ENCODE results near the gene CPNE4.

The CPNE4 gene

DNA sequence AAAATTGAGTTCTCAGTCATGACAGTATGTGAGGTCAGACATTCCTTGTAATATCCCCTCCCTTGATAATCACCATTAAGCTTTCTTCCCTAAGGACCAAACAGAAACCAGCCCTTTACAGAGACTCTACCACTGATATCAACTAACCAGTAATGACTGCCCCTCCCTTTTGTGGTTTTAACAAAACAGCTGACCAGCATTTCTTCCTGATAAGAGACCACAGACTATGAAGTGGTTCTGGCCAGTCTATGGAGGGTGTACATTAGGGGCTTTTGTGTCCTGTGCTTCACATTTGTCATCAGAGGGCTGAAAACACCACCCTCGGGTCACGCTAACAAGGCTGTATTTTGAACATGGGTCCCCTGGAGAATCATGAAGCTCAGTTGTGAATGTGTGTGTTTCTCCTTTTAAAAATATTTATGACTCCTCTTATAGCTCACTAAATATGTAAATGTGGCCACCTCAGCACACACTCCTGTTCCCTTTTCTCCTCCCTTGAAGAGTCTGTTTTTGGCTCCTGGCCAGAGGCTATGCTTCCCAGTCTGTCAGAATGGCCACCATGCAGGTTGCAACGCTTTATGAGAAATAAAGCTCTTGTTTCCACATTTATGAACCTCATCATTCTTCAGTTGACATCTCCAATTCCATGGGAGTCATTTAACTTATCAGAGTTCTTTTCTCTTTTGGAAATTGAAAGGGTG is 239.3 kb downstream of the CPNE4 start:
- no peak for DNase-seq

DNA sequence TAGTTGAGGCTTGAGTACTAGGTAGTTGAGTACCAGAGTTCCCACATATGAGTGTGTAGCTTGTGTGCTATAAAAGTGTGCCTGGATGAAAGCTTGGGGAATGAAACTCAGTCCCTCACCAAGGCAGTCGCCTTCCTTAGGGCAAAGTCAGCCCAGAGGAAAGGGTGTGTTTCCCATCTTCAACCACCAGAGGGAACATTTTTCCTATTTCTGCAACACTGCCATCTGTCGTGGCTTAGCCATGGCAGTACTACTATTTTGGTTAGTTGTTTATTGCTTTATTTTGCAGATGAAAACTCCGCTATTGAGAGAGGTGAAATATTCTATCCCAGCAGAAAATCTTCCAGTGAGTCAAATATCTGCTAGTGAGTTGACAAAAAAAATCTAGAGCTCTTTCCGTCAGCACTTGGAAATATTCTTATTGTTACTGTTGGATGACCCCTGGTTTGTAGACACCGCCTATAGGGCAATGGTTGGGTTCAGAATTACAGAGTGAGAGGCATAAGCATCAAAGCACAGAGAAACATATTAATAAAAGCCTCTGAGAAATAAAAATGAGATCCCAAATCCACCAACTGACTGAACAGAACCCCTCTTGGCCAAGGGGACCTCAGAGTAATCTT is 239.9 kb downstream of the CPNE4 start:
- no peak for DNase-seq

DNA sequence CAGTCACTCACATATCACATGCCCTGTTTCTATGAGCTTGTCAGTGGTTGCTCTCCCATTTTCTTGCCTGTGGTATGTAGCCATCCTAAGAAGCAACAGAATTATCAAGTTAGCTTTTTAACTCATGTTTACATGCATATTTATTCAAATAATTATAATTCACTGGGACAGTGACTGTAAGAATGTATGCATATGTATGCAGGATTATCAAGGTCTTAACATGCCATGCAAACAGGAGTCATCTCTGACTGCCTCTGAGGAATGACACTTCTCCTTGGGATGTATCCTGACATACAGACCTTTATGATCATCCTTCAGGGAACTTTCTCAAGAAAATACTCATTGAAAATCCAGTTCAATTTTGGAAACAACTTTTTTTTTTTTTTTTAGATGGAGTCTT is 240.9 kb downstream of the CPNE4 start:
- no peak for DNase-seq

DNA sequence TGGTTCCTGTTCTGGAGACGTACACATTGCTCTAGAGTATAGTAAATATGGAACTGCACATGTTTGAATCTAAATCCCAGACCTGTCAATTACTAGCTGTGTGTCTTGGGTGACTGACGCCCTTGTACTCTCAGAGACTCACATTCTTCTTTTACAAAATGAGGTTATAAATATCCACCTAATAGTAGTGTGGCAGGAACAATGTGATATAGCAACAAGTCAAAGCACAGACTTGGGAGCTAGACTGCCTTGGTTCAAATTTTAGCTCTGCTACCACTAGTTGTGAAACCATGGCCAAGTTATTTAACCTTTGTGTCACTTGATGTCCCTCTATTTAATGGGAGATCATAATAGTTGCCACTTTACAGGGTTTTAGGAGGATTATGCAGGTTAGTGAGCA is 245.6 kb downstream of the CPNE4 start:
- DNase-seq: no peak

DNA sequence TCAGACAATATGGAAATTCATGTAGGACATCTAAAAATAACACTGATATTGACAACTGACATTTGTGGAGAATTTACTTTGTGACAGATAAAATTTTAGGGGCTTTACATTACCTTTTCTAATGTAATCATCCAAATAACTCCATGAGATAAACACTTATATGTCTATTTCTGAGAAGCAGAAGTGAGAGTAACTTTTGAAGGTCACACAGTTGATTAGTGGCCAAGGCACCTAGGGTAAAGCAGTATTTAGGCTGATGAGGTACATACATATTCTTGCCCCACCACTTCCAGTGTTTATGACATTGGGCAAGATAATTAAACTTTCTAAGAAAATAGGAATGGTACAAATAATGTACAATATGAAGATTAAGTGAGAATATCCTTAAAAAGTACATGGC is 248.4 kb downstream of the CPNE4 start:
- no peak for DNase-seq

DNA sequence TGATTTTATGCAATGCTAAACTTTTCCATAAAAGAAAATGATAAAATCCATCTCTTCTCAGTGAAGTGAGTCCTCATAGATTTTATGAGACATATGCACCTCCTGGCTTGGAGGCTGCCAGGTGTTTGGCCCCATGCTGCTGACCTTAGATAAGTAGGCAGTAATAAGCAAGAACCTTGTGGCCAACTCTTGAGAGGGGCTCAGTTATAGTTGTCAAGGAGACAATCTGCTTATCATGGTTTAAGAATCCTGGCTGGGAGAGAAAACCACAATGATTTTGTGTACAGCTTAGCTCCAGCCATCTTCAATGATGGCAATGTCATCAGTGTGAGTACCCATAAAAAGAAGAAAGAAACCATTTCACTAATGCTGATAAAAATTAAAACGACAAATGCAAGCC is 252.1 kb downstream of the CPNE4 start:
- DNase-seq: no peak

DNA sequence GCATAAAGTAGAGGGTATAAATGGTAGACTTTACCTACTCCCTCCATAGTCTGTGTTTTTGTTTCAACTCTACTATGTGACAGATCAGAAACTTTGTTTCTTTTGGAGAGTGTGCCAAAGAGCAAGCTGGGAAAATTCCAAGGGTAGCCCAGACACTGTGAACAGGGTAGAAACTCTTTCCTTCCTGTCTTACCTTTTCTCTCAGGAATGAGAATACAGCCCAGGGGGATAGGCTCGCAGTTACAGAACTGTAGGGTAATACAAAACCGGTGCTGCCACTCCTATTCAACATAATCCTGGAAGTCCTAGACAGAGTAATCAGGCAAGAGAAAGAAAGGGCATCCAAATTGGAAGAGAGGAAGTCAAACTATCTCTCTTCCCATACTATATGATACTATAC is 256.3 kb downstream of the CPNE4 start:
- DNase-seq: no peak

DNA sequence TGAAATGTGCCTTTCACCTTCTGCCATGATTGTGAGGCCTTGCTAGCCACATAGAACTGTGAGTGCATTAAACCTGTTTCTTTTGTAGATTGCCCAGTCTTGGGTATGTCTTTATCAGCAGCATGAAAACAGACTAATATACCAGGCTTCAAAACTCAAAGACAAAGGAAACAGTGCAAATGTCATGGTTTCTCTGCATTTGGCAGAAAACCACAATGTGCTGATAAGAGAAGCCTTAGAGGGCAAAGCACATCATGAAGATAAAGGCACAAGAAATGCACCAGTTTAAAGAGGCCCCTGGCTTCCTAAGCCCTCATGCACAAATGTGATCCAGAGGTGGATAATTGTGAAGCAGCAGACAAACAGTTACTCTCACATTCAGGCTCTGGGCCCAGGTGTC is 259.2 kb downstream of the CPNE4 start:
- no peak for DNase-seq

DNA sequence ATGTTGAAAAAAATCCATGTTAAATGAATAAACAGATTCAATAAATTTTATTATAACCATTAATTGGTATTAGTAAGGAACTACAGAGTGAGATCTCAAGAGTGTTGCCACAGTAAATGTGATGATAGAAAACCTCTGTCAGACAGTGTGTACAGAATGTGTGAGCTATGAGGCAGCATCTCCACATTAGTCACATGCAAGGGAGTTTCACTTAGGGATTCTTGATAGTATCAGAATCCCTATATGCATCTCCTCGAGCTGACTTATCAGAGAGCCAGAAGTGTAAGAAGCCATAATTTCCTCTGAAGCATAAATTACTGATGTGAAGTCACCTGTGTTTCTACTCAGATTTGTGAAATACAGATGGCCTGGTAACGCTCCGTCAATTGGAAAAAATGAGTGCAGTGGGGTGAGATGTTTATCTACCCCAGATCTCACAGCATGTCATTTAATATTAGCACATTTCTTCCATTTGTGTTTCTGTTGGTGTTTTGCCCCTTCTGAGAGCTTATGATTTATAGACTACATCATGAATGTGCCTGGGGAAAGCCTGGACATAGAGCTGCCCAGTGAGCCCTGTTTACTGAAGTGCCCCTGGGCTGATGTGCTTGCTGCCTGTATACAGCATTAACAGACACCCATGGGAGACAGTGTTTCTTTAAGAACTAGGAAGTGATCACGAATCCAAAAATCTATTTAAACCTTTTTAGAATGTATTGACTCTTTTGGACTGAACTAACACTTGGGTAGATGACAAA is 262.4 kb downstream of the CPNE4 start:
- no peak for DNase-seq

DNA sequence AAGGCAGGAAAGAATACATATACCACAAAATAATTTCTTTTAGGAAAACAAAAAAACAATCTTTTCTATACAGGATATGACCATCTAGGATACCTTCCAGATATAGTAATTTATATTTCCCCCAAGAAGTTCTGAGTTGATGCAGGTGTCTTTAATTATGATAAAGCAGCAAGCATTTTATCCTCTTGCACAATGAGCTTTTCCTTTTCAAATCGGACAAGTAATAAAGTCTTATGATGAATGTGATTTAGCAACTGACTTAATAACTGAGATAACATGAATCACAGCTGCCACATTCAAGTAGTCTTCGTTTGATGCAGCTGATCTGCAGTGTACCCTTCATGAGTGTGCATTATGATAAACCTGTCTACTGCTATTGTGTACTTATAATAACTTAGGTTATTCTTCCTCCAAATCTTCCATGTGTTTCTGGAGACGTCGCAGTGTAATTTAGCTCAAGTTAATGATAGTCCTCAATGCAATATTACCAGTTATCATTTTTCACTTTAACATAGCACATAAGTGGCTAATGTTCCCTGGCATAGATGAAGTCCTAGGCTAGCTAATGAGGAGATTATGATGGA is 271.7 kb downstream of the CPNE4 start:
- no peak for DNase-seq

DNA sequence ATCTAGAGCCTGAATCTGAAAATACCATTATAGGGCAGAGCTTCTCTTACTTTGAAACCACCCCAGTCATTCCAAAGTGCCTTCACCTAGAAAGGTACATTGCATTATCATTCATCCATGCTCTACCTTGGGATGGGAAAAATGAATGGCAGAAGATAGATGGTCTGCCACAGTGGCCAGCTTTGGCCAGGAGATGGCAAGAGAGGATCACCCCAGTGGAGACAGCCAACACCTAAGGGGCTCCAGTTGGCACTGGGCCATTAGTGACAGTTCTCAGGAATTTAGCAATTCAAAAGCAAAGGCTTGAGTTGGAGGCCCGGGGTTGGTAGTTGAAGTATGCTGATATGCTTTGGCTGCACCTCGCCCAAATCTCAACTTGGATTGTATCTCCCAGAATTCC is 278.4 kb downstream of the CPNE4 start:
- DNase-seq: no peak

DNA sequence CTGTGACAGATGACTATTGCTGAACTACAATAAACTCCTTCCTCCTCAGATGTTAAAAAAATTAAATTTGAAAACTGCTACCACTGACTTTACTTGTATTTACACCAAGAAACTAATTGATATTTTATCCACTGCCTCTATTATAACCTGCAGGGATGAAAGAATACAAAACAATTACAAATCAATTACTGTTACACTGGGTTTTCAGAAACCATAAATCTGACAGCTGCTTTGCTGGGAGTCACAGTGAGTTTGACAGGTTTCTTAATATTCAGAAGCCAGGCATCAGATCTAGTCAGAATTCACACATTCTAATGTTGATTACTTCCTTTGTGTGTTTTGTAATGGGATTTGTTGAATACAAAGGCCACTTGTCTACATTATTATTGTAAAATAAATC is 279.4 kb downstream of the CPNE4 start:
- no peak for DNase-seq

DNA sequence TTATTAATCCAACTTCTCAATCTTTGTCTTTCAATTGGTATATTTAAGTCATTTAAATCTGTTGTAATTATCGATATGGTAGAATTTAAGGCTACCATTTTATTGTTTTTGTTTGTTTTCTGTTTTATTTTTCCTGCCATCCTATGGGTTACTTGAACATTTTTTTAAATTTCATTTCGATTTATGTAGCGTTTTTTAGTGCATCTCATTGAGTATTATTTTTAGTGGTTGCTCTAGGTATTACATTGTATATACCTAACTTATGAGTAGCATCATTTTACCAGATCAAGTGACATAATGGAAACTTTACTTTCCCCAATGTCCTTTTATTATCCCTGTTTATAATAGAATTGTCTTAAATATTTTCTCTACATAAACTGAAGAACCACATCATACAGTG is 284.6 kb downstream of the CPNE4 start:
- DNase-seq: no peak

DNA sequence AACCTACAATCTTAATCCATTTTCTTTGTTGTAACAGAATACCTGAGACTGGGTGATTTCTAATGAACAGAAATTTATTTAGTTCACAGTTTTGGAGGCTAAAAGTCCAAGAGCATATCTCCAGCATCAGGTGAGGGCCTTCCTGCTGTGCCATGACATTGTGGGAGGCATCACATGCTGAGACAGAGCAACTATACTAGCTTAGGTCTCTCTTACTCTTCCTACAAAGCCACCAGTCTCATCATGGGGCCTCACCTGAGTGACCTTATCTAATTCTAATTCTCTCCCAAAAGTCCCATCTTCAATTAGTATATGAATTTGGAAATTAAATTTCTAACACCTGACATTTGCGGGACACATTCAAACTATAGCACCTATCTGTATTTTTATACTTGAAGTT is 285.0 kb downstream of the CPNE4 start:
- no peak for DNase-seq

DNA sequence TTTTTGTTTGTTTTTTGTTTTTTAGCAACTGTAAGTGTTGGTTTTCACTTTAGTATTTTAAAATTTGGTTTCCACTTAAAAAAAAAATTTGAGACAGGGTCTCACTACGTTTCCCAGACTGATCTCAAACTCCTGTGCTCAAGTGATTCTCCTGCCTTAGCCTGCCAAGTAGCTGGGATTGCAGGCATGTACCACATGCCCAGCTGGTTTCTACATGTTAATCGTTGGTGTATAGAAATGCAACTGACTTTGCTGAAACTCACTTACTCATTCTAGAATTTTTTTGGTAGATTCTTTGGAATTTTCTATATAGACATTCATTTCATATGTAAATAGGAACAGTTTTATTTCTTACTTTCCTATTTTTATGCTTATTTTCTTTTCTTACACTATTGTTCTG is 287.3 kb downstream of the CPNE4 start:
- DNase-seq: no peak

DNA sequence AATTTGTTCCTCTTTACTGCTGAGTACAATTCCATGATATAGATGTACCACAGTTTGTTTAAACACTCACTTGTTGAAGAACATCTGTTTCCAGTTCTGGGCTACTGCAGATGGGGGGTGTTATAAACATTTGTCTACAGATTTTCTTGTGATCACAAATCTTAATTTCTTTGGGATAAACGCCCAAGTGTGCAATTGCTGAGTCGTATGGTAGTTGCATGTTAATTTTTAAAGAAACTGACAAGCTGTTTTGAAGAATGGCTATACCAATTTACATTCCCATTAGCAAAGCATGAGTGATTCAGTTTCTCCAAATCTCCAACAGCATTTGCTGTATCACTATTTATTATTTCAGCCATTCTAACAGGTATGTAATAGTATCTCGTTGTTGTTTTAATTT is 290.0 kb downstream of the CPNE4 start:
- DNase-seq: no peak

DNA sequence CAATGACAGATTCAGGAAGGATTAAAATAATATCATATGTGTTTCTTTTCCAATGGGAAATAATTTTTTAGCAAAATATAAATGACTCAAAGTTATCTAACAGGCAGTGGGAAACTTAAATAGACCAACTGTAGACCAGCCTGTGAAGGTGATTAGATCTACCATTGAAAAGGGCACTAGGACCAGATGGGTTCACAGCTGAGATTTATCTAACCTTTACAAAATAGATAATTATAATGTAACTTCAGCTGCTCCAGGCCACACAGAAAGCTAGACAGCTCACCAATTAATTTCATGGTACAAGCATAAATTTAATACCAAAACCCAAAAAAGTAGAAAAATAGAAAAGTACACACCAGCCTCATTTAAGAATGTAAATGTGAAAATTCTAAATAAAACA is 291.7 kb downstream of the CPNE4 start:
- no peak for DNase-seq

DNA sequence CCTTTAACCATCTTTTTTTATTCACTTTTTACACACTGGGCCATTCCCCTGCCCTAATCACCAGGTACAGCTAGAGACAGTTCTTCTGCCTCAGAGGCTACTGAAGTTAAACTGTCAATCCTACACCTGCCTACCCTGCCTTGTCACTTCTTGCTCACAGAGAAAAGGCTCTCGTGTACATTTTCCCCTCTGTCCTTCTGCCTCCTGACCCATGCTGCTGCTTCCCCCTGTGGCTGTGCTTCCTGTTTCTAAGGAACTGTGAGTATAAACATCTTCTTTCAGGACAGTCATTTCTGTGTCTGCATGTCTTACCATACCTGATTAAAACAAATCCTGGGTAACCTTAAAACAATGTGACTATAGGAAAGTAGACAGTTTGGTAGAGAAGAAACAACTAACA is 295.6 kb downstream of the CPNE4 start:
- DNase-seq: no peak

DNA sequence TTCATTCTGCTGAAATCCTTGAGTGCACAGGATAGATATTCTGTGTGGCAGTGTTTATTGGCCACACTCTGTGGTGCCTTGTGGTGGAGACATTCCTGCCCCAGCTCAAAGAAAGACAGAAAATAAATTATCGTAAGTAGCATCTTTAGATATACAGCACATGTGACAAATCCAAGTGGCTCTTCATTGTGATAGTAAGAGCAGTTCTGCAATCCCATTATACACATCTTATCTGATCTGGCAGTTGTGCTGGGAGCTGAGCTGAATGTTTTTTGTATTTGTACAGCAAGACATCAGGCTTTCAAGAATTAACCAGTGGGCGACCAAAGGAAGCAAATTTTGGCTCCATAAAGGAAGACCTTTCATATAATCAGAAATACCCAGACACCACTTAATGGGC is 296.7 kb downstream of the CPNE4 start:
- DNase-seq: no peak

DNA sequence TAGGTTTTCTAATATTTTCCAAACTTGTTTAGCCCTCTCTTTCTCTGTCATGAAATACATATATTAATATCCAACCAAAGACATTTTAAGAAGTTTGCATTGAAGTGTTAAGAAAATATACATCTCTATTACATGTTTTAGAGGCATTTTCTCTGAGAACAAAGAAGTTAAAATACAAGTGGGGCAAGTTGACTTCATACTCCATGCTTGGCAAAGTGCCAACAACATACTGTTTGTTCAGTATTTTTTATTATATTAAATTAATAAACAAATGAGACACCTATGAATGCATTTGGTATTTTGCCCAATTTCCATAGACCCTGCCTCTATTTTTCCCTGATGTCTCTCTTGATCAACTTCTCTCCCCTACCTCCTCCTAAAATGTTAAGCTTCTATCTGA is 299.3 kb downstream of the CPNE4 start:
- no peak for DNase-seq

DNA sequence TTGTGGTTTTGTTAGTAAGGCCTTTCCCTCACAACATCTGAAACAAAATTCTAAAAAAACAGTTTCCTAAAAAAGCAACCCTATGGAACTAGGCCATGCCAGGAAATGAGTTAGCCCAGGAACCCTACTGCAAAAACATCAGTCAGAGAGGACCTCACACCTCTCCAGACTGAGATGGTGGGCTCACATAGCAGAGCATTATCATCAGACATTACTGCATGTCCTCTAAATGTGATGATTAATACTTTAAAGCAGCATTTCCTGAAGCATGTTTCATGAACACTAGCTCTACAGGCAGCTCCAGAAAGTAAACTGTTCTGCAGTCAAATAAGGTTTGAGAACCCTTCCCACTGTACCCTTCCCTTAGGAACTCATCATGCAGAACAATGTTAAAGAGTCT is 299.7 kb downstream of the CPNE4 start:
- DNase-seq: no peak

DNA sequence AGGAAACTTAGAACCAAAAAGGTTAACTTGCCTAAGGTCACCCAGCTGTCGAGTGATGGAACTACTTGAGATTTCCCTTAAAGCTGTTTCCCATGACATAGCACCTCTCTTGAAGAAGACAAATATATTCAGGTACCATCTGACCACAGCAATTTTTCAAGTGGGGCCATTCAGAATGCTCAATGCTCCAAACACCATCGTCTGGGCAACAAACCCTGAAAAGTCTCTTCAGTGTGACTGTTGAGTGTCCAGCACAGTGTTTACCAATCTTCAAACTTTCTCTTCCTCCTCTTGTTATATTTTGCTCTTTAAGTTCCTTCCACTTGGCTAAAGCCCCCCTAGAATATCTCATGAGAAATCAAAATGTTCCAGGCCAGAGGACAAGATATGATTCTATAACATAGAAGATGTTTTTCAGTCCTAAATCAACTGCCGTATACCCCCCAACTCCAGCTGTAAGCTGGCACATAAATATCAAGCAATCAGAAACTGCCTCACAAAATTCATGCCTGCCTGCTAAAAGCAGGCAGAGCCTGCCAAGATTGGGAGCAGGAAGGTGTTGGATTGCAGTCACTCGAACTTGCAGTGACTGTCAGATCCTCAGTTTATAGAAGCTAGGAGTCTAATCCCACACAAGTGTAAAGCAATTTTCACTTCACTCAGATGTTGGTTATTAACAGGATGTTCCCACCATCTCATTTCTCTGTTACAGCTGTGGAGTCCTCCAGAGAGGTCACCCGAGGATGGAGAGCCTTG is 301.6 kb downstream of the CPNE4 start:
- DNase-seq: no peak

DNA sequence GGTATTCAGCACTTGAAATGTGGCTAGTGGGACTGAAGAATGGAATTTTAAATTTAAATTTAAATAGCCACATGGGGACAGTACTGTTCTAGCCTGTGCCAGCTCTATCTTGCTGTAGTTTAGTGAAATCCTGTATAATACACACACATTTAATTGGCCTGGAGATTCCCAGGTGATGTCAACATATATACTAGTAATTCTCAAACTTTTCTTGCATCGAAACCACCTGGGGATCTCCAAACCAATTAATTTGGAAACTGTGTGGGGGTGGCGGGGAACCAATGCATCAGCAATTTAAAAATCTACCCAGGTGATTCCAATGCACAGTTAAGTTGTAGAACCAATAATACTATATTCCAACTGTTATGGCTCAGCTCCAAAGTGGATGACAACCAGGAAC is 303.1 kb downstream of the CPNE4 start:
- DNase-seq: no peak

Measured in T1000 (cell line).